ENCODE data around the gene E2F8.

E2F8 gene

DNA sequence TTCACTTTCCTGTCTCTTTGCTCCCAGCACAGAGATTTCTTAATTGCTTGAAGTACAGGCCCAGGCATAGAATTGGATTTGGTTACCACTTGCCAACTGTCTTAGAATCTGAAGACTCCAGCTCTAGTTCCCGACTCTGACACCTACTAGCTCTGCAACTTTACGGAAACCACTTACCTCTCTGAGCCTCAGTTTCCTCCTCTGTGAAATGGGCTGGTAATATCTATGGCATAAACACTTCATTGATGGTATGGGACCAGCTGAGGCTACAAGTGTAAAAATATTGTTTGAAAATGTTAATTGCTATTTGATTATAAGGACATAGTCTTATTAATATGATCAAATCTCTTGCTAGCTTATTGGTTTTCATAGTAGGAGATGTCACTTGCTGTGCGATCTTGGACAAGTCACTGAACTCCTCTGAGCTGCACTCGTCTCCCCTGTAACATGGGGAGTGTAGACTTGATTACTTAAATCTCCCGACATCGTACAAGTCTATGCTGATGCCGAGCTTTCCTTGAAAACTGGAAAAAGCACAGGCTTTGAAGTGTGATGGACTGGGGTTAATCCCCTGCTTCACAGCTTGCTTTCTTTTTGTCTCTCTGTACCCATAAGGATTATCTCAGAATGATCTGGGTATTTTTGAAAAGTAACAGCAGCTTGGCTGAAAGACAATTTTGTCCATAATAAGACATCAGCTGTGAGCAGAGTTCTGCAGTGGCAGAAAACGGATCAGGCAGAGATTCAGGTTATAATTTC, 11.8 kb upstream of the E2F8 start:
- DNase-seq, result no peak

DNA sequence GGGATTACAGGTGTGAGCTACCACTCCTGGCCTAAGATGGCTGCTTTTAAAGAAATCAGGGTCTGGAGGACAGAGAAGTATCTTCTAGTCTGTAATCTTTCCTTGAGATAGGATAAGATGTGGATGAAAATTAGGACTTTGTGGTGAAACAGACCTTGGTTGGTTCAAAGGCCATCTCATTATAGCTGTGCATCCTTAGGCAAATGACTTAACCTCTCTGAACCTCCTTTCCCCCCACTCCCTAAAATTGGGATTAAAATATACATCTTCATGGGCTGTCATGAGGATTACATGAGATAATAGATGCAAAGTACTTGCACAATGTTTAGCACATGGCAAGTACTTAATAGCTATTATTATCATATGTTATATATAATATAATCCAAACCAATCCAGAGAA, 10.8 kb upstream of the E2F8 start:
- no peak for DNase-seq

DNA sequence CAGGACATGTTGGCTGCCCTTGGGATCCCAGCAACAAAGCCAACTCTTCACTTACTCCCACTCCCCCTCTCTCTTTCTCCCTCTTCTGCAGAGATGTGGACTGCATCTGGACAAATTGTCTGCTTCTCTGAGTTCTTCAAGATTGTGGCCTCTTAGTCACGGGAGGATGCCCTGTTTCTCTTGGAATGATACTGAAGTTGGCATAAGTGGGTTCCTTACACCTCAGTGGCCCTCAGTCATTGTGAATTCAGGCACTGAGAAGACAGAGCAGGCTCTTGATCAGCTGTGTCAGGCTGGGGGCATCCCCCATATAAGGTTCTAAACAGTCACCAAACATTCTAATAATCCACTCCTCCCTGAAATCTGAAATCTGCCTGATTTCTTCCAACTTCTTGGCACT, 6.1 kb upstream of the E2F8 start:
- DNase-seq, result no peak

DNA sequence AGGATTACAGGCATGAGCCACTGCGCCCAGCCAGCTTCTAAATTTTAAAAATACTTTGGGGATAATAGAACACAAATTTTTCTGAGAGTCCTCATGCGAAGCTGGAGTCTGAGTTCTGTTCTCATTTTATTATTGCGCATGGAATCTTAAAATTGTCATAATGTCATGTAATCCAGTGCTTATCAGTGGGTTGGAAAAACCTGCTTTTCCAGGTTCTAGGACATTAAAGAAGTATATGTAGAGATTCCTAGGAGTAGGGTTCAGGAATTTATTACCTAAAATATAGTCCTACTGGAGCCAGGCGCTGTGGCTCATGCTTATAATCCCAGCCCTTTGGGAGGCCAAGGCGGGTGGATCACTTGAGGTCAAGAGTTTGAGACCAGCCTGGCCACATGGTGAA, 4.6 kb upstream of the E2F8 start:
- no peak for DNase-seq

DNA sequence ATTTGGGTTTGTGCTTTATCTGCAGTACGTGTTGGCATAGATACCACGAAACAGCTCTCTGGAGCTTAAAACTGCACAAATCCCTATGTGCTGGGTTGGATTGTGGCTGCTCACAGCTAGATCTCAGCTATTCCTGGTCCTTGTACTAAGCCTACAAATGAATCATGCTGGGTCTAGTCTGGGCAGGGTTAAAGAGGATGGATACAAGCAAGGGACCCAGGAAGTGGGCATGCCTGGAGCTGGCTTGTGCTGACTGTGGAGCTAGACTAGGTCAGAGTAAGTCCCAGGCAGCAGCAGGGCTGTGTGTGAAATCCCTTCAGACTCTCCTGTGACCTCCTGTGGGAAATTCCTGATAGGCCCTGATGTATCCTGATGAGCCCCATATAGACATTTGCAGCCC, 3.9 kb upstream of the E2F8 start:
- no peak for DNase-seq

DNA sequence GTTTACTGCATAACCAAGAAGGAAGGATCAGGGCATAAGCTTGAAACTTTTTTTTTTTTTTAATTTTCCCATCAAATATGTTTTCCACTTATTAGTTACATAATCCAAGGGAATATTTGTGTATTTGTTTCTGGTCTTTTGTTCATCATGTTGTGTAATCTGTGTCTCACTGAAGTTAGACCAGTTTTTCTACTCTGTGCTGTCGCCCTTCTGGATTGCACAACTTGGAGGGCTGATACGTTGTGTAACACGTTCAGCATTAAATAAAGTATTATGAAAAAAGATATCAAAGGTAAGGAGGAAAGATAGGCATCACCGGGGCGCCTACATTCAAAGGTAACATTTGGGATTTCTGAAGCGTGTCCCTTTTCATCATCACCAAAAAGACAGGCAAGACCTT, 3.3 kb upstream of the E2F8 start:
- DNase-seq, result no peak

DNA sequence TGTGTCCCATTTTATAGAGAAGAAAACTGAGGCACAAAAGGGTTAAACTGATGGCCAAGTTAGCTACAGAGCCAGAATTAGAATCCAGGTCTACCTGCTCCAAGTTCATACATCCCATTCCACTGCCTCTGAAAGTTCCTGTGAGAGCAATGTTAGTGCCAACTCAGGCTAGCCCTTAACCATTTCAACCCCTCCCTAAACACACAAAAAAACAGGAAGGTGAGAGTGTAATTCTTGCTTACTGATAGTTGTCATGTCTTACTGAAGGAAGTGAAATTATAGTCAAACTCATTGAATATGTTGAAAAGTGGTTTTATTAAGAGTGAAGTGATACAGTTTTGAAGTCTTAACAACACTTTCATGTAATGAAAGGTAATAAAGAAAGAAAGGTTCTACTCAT, 2.9 kb upstream of the E2F8 start:
- DNase-seq, result peak; percentile 5

DNA sequence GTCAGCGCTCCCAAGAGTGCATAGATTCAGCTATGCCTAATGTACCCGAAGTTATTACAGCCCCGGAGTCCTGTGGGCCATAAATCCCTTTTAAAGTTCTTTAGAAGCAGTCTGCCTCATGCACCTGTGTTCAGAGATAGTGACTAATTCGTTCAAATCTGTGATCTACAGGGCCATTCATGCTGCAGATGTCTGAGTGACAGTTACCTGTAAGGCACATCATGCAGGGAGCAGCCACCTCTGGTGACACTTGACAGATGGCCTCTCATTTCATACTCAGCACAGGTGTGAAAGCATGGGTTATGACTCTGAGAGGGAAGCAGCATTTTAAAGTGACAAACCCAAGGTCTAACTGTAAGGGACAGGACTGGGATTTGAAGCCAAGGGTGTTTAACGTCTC, 2.4 kb upstream of the E2F8 start:
- DNase-seq, result no peak

DNA sequence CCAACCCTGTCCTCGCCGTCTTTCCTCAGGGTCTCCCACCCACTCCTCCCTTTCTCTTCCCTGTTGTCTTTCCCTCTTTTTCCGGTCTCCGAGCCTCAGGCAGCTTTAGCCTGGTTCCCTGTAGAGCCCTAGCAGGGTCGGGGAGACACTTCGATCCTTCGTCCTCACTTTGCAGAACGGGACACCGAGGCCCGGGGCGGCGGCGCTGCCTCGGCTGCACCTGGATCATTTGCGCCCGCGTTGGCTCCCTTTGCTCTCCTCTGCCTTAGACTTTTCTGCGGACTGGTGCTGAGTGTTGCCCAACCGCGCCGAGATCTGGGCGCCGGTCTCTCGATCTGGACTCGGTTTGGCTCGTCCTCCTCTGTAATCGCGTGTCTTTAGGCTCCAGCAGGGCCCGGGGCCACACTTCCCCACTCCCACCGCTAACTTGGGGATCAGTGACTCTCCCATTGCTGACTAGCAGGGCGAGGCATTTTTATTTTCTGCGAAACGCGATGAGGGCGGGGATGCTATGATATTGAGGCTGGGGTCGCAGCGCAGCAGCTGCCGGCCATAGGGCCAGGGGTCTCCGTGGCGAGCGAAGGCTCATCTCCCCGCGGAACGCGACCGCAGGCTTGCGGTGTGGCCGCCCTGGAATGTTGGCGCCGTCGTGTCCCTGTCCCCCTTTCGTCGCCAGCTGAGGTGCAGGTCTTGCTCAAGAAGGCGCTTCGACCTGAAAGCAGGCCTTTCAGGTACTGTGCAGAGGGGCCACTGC, 1.6 kb upstream of the E2F8 start:
- no peak for DNase-seq

DNA sequence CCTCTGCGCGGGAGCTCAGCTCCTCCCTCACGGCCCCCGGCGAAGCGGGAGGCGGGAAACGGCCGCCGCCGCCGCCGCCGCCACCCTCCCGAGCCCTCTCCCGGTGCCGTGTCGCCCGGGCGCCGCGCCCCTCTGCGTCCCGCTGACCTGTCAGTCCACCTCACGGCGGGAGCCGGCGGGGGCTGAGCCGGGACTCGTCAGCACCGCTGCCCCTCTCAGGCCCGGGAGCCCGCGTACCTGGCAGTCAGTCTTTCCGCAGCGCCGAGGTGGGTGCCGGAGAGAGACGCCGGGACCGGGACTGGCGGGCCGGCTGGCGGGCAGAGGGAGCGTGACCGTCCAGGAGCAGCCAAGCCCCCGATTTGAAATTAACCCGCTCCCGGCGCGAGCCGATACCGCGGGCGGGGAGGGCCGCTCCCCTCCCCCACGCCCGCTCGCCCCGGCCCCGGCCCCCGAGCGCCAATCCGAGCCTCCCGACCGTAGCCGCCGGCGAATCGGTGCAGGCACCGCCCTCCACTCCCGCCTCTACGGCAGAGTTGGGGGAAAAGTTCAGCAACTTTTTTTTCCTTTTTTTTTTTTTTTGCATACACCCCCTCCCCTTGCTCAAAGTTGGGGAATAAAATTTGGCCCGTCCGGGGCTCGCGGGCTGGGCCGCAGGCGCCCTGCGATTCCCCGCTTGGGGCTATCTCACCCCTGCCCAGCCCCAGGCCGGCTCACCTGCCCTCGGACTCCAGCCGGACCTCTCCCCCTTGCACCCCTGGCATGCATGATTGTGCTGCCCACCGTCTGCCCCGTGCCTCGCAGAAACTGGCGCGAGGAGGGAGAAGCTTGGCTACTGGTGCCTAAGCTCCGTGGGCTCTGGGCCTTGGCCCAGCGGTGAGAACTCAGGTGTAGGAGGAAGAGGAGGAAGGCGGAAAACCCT, 774 bp upstream of the E2F8 start:
- no peak for DNase-seq

DNA sequence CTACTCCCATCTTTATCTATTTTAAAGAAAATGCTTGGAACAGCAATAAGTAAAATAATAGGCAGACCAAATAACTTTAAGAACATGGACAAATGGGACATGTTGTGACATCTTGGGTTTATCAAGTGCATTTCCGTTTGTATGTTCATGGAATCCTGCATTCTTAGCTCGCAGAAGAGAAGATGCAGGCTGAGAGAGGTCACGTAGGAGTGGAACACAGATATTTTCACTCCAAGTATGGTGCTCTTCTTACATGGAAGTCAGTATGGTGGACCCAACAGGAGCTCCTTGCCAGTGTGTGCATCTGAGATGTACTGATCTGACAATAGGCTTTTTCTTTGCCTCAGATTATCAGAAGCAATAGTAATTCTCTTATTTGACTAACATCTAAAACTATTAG, 1.7 kb downstream of the E2F8 start:
- no peak for DNase-seq

DNA sequence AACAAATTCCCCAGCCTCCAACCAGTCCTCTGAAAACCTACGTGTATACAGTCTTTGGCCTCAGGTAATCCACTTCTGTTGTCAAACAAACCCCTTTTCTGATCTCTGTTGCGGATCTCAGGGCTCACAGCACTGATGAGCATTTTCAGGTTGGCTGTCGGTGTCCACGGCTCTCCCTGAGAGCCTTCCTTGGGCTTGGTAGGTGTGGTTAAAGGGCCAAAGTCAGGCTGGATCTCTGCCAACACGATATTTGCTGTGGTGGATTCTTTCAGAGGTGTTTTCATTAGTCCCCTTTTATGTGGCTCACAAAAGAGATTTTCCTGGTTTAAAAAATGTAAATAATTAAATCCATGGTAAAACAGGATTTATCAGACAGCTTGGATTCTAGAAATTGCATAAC, 2.9 kb downstream of the E2F8 start:
- no peak for DNase-seq

DNA sequence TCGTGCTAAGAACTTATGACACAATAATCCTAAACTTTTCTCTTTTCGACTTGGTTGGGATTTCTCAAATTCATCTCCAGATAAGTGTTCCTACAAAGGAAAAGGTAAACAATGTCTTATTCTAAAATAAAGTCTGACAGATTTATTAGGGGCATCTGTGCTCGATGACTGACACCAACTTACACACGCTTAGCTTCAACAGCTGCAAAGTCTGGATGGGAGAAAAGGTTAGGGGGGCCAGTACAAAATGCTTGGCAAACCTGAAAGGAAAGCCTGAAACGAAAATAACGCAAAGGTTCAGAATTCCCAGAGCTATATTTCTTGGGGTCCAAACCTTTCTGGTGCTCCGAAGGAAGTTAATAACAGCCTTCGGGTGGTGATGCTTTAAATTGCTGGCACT, 3.4 kb downstream of the E2F8 start:
- DNase-seq, result no peak

DNA sequence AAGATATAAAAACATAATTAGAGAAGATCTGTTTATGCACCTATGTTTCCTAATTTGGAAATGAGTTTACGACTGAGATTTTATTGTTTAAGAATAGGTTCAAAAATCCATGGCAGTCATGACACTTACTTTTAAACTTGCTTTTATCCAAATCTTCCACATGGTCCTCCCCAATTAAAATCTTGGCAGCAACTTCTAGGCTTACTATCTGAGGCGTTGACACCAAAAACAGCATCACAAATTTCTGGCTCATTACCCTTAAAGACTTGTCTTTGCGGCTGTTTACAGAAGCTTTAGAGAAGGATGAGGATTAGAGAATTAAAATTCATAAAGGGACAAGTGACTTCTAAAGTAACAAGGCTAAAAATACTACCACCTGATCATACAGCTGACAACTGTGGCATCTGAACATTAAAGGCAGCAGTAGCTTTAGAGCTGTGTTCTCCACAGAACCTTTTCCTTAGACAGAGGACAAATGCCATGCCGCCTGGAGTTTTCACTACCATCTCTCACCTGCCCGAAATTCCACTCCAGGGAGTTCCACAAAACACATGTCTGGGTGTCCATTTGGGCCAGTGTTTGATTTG, 6.4 kb downstream of the E2F8 start:
- no peak for DNase-seq

DNA sequence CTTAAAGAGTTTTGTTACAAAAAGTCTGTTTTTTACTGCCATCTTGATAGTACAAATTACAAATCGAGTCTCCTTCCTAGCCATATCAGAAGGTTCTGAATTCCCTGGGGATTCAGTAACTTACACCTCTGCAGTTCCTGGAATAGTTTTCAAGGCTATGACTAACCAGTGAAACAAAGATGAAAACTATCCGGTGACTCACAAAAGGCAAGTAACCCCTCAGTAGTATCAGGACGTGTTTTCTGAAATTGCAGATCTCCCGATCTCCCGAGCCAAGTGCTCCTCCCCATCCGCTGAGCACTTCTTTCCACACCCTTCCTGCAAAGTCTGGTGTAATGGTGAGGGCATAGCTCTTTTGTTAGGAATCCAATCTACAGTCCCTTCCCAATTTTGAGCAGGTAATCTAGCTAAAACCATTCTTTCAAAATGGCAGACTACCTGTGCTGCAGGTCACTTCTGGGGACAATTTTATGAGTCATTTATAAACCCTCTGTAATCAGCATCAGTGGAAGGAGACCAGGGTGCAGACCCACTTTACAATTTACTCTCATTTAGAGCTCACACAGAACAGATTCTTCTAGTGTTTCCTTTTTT, 7.7 kb downstream of the E2F8 start:
- no peak for DNase-seq

DNA sequence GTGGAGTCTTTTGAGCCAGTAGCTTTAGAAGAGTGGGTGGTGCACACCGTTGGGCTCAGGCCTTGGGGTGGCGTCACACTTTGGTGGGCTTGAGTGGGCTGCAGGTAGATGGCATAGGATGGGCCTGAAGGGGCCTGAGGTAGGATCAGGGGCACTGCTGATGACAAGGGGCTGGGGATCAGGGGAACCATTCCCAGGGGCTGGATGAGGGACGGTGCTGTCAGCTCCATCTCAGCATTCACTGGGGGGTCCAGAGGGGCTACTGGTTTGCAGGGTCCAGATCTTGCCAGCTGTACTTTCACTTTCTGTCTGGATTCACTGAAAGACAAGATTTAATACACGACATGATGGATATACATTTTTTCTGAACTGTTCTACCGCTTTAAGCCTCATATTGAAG, 11.1 kb downstream of the E2F8 start:
- no peak for DNase-seq

DNA sequence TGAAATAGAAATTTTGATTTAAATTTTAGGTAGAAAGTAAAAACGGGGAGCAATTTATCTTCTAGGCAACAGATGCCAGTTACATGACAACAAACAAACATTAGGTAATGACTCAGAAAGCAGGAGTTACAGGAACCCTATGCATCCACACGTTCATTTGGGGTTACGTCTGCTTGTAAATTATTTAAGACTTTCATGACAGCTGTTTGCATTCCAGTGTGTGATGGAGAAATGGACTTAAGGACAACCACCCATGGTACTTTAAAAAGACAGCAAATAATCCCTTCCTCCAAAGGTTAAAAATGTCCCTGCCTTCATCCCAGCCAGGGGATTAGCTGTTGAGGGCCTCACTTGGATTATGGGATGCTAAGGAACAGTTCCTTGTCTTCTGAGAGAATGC, 11.8 kb downstream of the E2F8 start:
- no peak for DNase-seq

DNA sequence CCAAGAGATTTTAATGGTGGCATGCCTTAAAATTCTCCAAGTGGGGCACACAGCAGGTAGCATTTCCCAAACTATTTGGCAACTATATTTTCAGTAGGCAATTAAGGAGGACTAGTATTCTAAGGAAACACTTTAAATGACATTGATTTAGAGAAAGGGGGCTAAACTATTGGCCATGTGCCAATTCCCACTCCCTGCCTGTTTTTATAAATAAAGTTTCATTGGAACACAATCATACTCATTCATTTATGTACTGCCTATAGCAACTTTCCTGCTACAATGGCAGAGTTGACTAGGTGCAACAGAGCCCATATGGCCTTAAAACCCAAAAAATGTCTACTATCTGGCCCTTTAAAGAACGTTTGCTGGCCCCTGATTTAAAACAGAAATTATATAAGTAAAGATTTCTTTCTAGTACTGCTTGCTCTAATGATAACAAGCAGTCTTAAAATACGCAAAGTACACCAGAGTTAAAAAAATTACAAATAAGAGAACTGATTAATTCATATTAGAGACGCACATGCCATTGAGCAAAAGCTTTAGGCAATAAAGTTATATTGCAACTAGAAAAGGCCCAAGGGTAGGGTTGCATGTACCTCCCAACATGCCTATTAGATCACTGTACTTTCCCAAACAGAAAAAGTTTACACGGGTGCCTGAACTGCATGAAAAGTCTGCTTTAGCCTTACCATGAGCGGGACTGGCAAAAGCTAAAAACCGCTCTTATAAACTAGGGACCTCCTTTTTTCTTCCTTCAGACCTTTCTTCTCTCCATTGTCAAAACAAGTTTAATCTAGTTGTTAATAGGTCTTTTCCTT, 14.2 kb downstream of the E2F8 start:
- no peak for DNase-seq

DNA sequence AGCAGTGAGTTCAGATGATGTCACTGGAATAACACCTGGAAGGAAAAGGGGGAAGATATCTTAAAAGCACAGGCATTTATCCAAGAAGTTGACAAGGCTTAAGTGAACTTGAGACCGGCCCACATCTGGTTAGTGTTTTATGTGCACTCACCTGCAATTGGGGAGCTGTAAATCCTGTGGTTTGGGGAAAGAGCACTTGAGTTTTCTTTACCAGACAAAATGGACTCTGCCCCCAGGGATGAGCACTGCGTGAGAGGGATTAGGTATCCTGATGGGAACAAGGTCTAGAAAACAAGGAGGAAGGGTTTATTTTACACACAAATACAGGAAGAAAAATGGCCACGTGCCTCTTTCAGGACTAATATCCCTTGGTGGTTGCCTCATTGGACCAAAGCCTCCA, 15.2 kb downstream of the E2F8 start:
- DNase-seq, result no peak

DNA sequence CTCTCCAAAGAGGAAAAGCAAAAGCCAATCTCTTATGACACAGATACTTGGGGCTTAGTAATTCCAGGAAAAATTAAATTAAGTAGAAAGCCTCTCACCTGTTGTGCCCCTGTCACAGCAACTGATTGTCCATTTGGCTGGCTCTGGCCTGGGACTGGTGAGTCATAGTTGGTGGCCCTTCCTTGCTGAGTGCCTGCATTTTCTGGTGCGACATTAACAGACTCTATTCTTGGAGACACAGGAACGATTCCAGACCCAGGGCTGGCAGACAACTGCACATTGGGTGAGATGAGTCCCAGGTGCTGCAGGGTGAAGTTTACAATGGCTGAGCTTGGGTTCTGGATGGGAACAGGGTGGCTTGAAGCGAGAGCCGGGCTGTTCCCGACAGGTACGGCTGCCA, 15.6 kb downstream of the E2F8 start:
- no peak for DNase-seq

DNA sequence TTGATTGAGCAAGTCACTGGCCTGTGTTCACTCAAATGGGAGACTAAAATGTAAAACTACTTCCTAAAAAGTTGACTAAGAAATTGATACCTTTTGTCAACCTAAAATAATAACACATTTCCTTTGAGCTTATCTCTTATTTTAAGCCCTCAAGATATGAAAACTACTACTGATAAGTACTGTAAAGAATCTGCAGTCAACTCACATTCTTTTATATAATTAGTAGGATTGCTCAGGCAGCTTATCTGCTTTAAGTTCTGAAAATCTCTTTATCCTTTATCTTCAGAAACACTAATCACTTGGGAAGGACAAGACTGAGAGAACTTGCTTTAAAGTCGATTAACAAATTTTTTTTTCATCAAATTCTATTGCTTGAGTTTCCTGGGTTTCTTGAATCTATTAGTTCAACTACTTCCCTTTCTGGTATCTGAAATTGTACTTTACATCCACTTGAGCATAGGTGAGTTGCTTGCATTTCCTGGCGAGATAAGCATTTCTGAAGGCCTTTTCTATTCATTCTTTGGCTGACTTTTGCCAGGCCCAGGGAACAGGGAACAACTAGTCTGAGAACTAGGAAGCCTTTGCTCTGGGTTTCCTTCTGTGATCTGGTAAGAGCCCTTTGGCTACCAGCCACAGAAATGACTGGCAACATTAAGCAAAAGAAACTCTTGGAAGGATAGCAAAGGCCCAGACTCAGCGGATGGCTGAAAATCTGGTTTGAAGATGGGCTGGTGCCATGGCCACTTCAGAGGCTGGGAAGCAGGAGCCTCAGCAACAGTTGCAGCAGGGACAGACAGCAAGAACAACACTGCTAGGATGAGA, 19.6 kb downstream of the E2F8 start:
- no peak for DNase-seq
